MCF 10A (cell line): ENCODE data around the gene SNTG2. TPM values are rescaled to one million over a fixed set of nuclear protein-coding genes. Genes with fewer than 3 reads are reported as not detected.
"Not testable (repeated sequence)": the region's sequence is repeated elsewhere in the genome, so short reads cannot be mapped to it uniquely, and the experiment has no call there.

Experiments used
- BruUV-seq: library from RNA; stranded (reverse); fragments of 400-500 nt; replicated peaks from 2 replicates; lab custom pipeline; 2021; lab: Mats Ljungman, UMichigan
- CTCF ChIA-PET: fragments of 300-600 bp; sonication (Branson Sonifier 250); formaldehyde crosslinking; extraction: SDS; loops from one replicate; lab custom pipeline; 2021; ENCODE audit warnings: antibody characterized with exemption, inconsistent platforms; lab: Yijun Ruan, JAX
- POLR2A ChIA-PET: fragments of 300-600, 350-650 bp; sonication (Branson Sonifier 250); formaldehyde crosslinking; extraction: SDS; loops from one replicate; lab custom pipeline; 2020; ENCODE audit warnings: antibody characterized with exemption, inconsistent platforms; lab: Yijun Ruan, JAX
- DNase-seq: peaks from one replicate; pipeline ENCODE4 v3.0.0-alpha.2; 2018; ENCODE audit not compliant: unreplicated experiment
- H3K27ac Mint-ChIP-seq: one replicate; pipeline ENCODE4 v1.8.0; 2022; ENCODE audit warnings: mild to moderate bottlenecking, low read depth, mixed read lengths; ENCODE audit not compliant: unreplicated experiment
- H3K27me3 Mint-ChIP-seq: one replicate; pipeline ENCODE4 v1.8.0; 2022; ENCODE audit warnings: mixed read lengths; ENCODE audit not compliant: insufficient read depth, unreplicated experiment
- H3K36me3 Mint-ChIP-seq: one replicate; pipeline ENCODE4 v1.8.0; 2022; ENCODE audit warnings: mild to moderate bottlenecking, moderate library complexity, mixed read lengths; ENCODE audit not compliant: insufficient read depth, unreplicated experiment
- H3K4me1 Mint-ChIP-seq: one replicate; pipeline ENCODE4 v1.8.0; 2022; ENCODE audit warnings: mixed read lengths; ENCODE audit not compliant: insufficient read depth, unreplicated experiment
- H3K4me3 Mint-ChIP-seq: one replicate; pipeline ENCODE4 v1.8.0; 2022; ENCODE audit warnings: mild to moderate bottlenecking, moderate library complexity, mixed read lengths; ENCODE audit not compliant: unreplicated experiment
- H3K9me3 Mint-ChIP-seq: one replicate; pipeline ENCODE4 v1.8.0; 2022; ENCODE audit warnings: mixed read lengths; ENCODE audit not compliant: unreplicated experiment
- intact Hi-C: fragments of 100-400 bp; cut with micrococcal nuclease; formaldehyde crosslinking; loops from 2 replicates; pipeline ENCODE4 v1.14.1; 2022
- total RNA-seq: library from RNA; stranded (reverse); gene quantifications from 2 replicates; pipeline ENCODE4 v1.2.3, GENCODE V29; 2022
- TF ChIP-seq, protein P1 (sequence below): fragments of 200-600 bp; IDR thresholded peaks from one replicate; pipeline ENCODE4 v1.8.0; 2022; ENCODE audit warnings: antibody characterized with exemption, mild to moderate bottlenecking; ENCODE audit not compliant: unreplicated experiment

The SNTG2 gene
- total RNA-seq, 1 experiment from 2014 or later, result not detected

GRCh38 chr2:1406434-1406833, 455.8 kb downstream of the SNTG2 start:
- intact Hi-C loops, result no loop called here
- H3K27me3 Mint-ChIP-seq, result no peaks in the 10 kb centered on the region
- no peaks in the 10 kb centered on the region for H3K36me3 Mint-ChIP-seq
- no TSS peak for BruUV-seq
- CTCF ChIA-PET, result no interaction called here
- POLR2A ChIA-PET, result interaction anchor here (0.8 kb wide), 1 partner anchor 10 kb away, joined by 3 read pairs; no protein-coding TSS in a partner anchor
- H3K4me3 Mint-ChIP-seq, result no peak overlapping the region
- no peak overlapping the region for H3K27ac Mint-ChIP-seq
- TF ChIP-seq, protein P1, sequence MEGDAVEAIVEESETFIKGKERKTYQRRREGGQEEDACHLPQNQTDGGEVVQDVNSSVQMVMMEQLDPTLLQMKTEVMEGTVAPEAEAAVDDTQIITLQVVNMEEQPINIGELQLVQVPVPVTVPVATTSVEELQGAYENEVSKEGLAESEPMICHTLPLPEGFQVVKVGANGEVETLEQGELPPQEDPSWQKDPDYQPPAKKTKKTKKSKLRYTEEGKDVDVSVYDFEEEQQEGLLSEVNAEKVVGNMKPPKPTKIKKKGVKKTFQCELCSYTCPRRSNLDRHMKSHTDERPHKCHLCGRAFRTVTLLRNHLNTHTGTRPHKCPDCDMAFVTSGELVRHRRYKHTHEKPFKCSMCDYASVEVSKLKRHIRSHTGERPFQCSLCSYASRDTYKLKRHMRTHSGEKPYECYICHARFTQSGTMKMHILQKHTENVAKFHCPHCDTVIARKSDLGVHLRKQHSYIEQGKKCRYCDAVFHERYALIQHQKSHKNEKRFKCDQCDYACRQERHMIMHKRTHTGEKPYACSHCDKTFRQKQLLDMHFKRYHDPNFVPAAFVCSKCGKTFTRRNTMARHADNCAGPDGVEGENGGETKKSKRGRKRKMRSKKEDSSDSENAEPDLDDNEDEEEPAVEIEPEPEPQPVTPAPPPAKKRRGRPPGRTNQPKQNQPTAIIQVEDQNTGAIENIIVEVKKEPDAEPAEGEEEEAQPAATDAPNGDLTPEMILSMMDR, result no peak
- H3K4me1 Mint-ChIP-seq, result peaks cover 18% of the 10 kb centered on the region
- DNase-seq, result no peak
- peaks cover 10% of the 10 kb centered on the region for H3K9me3 Mint-ChIP-seq

DNA sequence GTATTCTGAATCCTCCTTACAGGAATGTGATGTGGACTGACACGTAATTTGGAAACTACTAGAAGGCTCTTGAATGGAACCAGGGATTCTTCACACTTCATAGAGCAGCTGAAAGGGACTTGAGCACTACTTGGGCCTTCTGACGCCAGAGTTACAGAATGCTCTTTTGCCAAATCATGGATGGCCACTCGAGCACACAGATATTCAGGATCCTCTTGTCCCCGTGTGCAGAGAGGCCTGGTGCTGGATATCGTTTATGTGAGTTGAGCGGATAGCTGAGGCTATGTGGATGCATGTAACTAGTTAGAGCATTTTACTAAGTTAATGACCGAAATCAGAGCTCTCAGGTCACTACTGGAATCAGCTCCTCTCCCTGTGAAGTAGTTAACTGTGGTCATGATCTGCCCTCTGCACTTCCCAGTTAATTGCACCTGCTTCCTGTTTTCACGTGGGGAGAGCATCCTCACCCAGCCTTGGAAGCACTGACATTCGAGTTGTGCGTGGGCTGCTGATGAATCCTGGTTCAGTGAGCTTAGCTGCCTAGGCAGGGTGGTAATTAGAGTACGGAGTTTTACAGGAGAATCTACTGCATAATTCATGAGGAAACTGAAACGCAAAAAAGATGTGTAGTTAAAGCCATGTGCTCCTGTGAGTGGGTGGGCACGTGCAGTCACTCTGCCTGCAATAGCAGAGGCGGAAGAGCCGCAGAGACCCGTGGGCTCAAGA, 457.5 kb downstream of the SNTG2 start:
- no peak overlapping the region for H3K27ac Mint-ChIP-seq
- no TSS peak for BruUV-seq

GRCh38 chr2:1413156-1413710, 462.6 kb downstream of the SNTG2 start, which contains the start of gene TPO:
Gene TPO, plus strand, starts transcription at chr2:1413463. Its CDS starts 946 bp downstream, at chr2:1414409.
- intact Hi-C loops, result no loop called here
- Mint-ChIP-seq H3K36me3 (no peaks in the 10 kb centered on the region), H3K27ac (no peak within 1 kb of the TSS), H3K4me1 (no peaks in the 10 kb centered on the region), H3K4me3 (no peak within 1 kb of the TSS), H3K27me3 (no peaks in the 10 kb centered on the region), H3K9me3 (no peaks in the 10 kb centered on the region)
- CTCF ChIA-PET, result interaction anchor here (0.5 to 0.6 kb wide), 2 partner anchors 252 to 273 kb away, joined by 3 to 5 read pairs; no protein-coding TSS in a partner anchor
- BruUV-seq, result no TSS peak
- DNase-seq, result no peak
- TF ChIP-seq, protein P1, result no peak
- POLR2A ChIA-PET, result no interaction called here

More for the DNA sequence above, 457.5 kb downstream of the SNTG2 start:
- ChIA-PET CTCF (no interaction called here), POLR2A (no interaction called here)
- Mint-ChIP-seq H3K4me3 (no peak overlapping the region), H3K4me1 (peaks cover 18% of the 10 kb centered on the region), H3K27me3 (no peaks in the 10 kb centered on the region), H3K9me3 (peaks cover 10% of the 10 kb centered on the region), H3K36me3 (no peaks in the 10 kb centered on the region)
- intact Hi-C loops, result no loop called here
- TF ChIP-seq, protein P1, result no peak
- DNase-seq, result no peak

DNA sequence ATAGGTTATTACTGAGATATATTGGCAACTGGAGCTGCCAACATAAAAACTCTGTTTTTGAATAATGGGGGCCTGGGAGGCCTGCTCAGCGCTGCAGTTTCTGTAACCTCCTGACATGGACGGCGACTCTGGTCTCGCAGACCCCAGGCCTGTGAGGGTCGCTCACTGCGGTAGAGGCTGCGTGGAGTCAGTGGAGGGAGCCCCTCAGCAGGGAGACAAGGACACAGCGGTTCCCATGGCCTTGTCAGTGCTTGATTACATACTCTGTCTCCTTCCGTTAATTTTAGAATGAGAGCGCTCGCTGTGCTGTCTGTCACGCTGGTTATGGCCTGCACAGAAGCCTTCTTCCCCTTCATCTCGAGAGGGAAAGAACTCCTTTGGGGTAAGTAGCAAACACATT, 463.5 kb downstream of the SNTG2 start:
- ChIA-PET CTCF (interaction anchor here (0.5 kb wide), 1 partner anchor 253 kb away, joined by 3 read pairs; no protein-coding TSS in a partner anchor), POLR2A (no interaction called here)
- DNase-seq, result no peak
- BruUV-seq, result no TSS peak
- TF ChIP-seq, protein P1, result no peak
- no peaks in the 10 kb centered on the region for H3K27me3 Mint-ChIP-seq
- H3K36me3 Mint-ChIP-seq, result no peaks in the 10 kb centered on the region
- no peak overlapping the region for H3K4me3 Mint-ChIP-seq
- H3K4me1 Mint-ChIP-seq, result no peaks in the 10 kb centered on the region
- no peak overlapping the region for H3K27ac Mint-ChIP-seq
- H3K9me3 Mint-ChIP-seq, result no peaks in the 10 kb centered on the region
- intact Hi-C loops, result no loop called here

DNA sequence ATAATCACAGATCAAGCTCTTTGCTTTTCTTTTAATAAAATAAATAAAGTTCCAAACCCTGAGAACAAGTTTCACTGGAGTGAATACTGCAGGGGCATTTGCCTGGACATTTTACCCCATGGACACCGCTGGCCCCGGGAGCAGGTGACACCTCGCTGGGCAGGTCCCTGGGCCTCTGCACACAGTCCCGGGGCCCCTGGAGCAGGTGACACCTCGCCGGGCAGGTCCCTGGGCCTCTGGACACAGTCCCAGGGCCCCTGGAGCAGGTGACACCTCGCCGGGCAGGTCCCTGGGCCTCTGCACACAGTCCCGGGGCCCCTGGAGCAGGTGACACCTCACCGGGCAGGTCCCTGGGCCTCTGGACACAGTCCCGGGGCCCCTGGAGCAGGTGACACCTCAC, 464.3 kb downstream of the SNTG2 start:
- H3K27ac Mint-ChIP-seq, CTCF ChIA-PET, H3K36me3 Mint-ChIP-seq, DNase-seq, BruUV-seq, H3K4me3 Mint-ChIP-seq, H3K9me3 Mint-ChIP-seq, H3K4me1 Mint-ChIP-seq, H3K27me3 Mint-ChIP-seq, intact Hi-C loops: not testable (repeated sequence)
- POLR2A ChIA-PET, result interaction anchor here (0.6 kb wide), 1 partner anchor 646 kb away, joined by 3 read pairs; no protein-coding TSS in a partner anchor
